HCT116 (cell line): ENCODE results near the gene NRBF2. TPM values are rescaled to one million over a fixed set of nuclear protein-coding genes. Genes with fewer than 3 reads are reported as not detected.

Experiments
- ATAC-seq: fragments of 200-7000 bp; cut with Tn5 transposase; 2 replicates; pipeline ENCODE4 v1.9.1; 2020; ENCODE audit warnings: mild to moderate bottlenecking, moderate library complexity
- BruUV-seq: library from RNA; stranded (reverse); fragments of 400-500 nt; replicated peaks from 2 replicates; lab custom pipeline; 2021; lab: Mats Ljungman, UMichigan
- CTCF ChIA-PET: fragments of 300-600 bp; sonication (Branson Sonifier 250); formaldehyde crosslinking; loops from one replicate; lab custom pipeline; 2021; ENCODE audit warnings: antibody characterized with exemption; lab: Charles Lee
- POLR2A ChIA-PET: fragments of 300-600, 350-600 bp; sonication (Branson Sonifier 250); formaldehyde crosslinking; loops from one replicate; lab custom pipeline; 2021; ENCODE audit warnings: antibody characterized with exemption; lab: Charles Lee
- RAD21 ChIA-PET, 2 experiments: fragments of 300-600 bp; sonication (Branson Sonifier 250); formaldehyde crosslinking; loops; one replicate each; lab custom pipeline; 2023; ENCODE audit warnings: low total read pairs in 2 of 2; ENCODE audit not compliant: uncharacterized antibody in 2 of 2, unreplicated experiment in 2 of 2, low non-redundant PET in 1 of 2; lab: Charles Lee
- DNase-seq: peaks from one replicate; pipeline ENCODE4 v3.0.0-alpha.2; 2010; ENCODE audit warnings: low read depth, low spot score
- H2AFZ ChIP-seq: fragments of 200-600 bp; shearing (Covaris generic), sonication (generic); 2 replicates; pipeline ENCODE4 v1.6.1; 2017; ENCODE audit warnings: low read depth, mixed run types, mixed read lengths, antibody characterized with exemption, low read length; ENCODE audit not compliant: poor library complexity, severe bottlenecking
- H3K27ac ChIP-seq: 2 replicates; pipeline ENCODE4 v1.5.1; 2012; ENCODE audit warnings: low read depth, low read length
- H3K27me3 ChIP-seq: fragments of 200-600 bp; sonication (generic); 2 replicates; pipeline ENCODE4 v1.6.1; 2016; ENCODE audit warnings: mixed run types, low read length, mixed read lengths; ENCODE audit not compliant: insufficient read depth
- H3K36me3 ChIP-seq, 2 experiments: fragments of 200-500 bp in 1 of 2; fragments of 200-600 bp in 1 of 2; sonication (Bioruptor generic) in 1 of 2; sonication (generic) in 1 of 2; 2 replicates each; pipeline versions ENCODE4 v1.5.1 to v1.6.1; 2014 to 2016; ENCODE audit warnings: low read length in 2 of 2, inconsistent platforms in 1 of 2, mixed read lengths in 1 of 2, mixed run types in 1 of 2; ENCODE audit not compliant: insufficient read depth in 2 of 2, control insufficient read depth in 1 of 2
- H3K4me1 ChIP-seq, 2 experiments: fragments of 200-600 bp in 1 of 2; sonication (generic) in 1 of 2; 2 replicates each; pipeline versions ENCODE4 v1.5.1 to v1.6.1; 2012 to 2017; ENCODE audit warnings: low read length in 2 of 2, inconsistent platforms in 1 of 2, mild to moderate bottlenecking in 1 of 2, mixed read lengths in 1 of 2, mixed run types in 1 of 2, moderate library complexity in 1 of 2; ENCODE audit not compliant: insufficient read depth in 2 of 2, control insufficient read depth in 1 of 2
- H3K4me2 ChIP-seq: fragments of 200-600 bp; sonication (generic); 2 replicates; pipeline ENCODE4 v1.6.1; 2017; ENCODE audit warnings: mixed run types, low read length, mixed read lengths
- H3K4me3 ChIP-seq, 2 experiments: fragments of 200-600 bp in 1 of 2; sonication (generic) in 1 of 2; replicated peaks in 1 of 2; 2 replicates each; pipeline ENCODE4 v1.5.1; 2011 to 2016; ENCODE audit warnings: low read length in 2 of 2, control low read depth in 1 of 2, low read depth in 1 of 2, mild to moderate bottlenecking in 1 of 2, mixed read lengths in 1 of 2, mixed run types in 1 of 2
- H3K79me2 ChIP-seq: fragments of 200-600 bp; sonication (generic); 2 replicates; pipeline ENCODE4 v1.6.1; 2017; ENCODE audit warnings: mild to moderate bottlenecking, mixed run types, low read length, moderate library complexity, mixed read lengths; ENCODE audit not compliant: insufficient read depth
- H3K9ac ChIP-seq: fragments of 200-600 bp; sonication (generic); 2 replicates; pipeline ENCODE4 v1.6.1; 2016; ENCODE audit warnings: low read length, mixed read lengths
- H3K9me2 ChIP-seq: fragments of 200-600 bp; sonication (generic), shearing (Covaris generic); 2 replicates; pipeline ENCODE4 v1.6.1; 2017; ENCODE audit warnings: mixed run types, mild to moderate bottlenecking, moderate library complexity; ENCODE audit not compliant: insufficient read depth
- H3K9me3 ChIP-seq, 2 experiments: fragments of 200-500 bp in 1 of 2; fragments of 200-600 bp in 1 of 2; sonication (Bioruptor generic) in 1 of 2; sonication (generic) in 1 of 2; 2 replicates each; pipeline ENCODE4 v1.6.1; 2014 to 2017; ENCODE audit warnings: low read length in 2 of 2, mixed read lengths in 2 of 2, inconsistent platforms in 1 of 2, low read depth in 1 of 2, mild to moderate bottlenecking in 1 of 2, mixed run types in 1 of 2, moderate library complexity in 1 of 2; ENCODE audit not compliant: control insufficient read depth in 1 of 2, insufficient read depth in 1 of 2
- H4K20me1 ChIP-seq: fragments of 200-600 bp; sonication (generic), shearing (Covaris generic); 2 replicates; pipeline ENCODE4 v1.6.1; 2017; ENCODE audit warnings: mixed run types, mild to moderate bottlenecking, moderate library complexity; ENCODE audit not compliant: insufficient read depth
- EZH2 ChIP-seq: fragments of 200-600 bp; sonication (generic); IDR thresholded peaks from 2 replicates; pipeline ENCODE4 v1.6.1; 2017; ENCODE audit warnings: antibody characterized with exemption, mixed run types
- TCF7L2 ChIP-seq: IDR thresholded peaks from 2 replicates; pipeline ENCODE4 v1.7.0; 2011; ENCODE audit warnings: borderline replicate concordance, inconsistent platforms; ENCODE audit not compliant: insufficient read depth, insufficient read length; ENCODE audit errors: extremely low read depth
- intact Hi-C: fragments of 100-400 bp; cut with micrococcal nuclease; formaldehyde crosslinking; loops from 2 replicates; pipeline ENCODE4 v1.10.0; 2022
- total RNA-seq: library from RNA; stranded (reverse); gene quantifications from one replicate; pipeline ENCODE4 v1.2.1, GENCODE V29; 2021; ENCODE audit not compliant: unreplicated experiment
- TF ChIP-seq, protein P1 (sequence below), 3 experiments: fragments of 200-600 bp in 1 of 3; sonication (generic) in 1 of 3; IDR thresholded peaks in 2 of 3; conservative IDR thresholded peaks in 1 of 3; 2 replicates each; pipeline ENCODE4 v1.5.1; 2012 to 2017; ENCODE audit warnings: low read depth in 2 of 3, low read length in 2 of 3, antibody characterized with exemption in 1 of 3, borderline replicate concordance in 1 of 3, control low read depth in 1 of 3, mild to moderate bottlenecking in 1 of 3, mixed read lengths in 1 of 3, mixed run types in 1 of 3, moderate library complexity in 1 of 3; ENCODE audit not compliant: insufficient read depth in 1 of 3

Gene NRBF2
- total RNA-seq, 1 experiment from 2014 or later: 20.2 TPM

DNA sequence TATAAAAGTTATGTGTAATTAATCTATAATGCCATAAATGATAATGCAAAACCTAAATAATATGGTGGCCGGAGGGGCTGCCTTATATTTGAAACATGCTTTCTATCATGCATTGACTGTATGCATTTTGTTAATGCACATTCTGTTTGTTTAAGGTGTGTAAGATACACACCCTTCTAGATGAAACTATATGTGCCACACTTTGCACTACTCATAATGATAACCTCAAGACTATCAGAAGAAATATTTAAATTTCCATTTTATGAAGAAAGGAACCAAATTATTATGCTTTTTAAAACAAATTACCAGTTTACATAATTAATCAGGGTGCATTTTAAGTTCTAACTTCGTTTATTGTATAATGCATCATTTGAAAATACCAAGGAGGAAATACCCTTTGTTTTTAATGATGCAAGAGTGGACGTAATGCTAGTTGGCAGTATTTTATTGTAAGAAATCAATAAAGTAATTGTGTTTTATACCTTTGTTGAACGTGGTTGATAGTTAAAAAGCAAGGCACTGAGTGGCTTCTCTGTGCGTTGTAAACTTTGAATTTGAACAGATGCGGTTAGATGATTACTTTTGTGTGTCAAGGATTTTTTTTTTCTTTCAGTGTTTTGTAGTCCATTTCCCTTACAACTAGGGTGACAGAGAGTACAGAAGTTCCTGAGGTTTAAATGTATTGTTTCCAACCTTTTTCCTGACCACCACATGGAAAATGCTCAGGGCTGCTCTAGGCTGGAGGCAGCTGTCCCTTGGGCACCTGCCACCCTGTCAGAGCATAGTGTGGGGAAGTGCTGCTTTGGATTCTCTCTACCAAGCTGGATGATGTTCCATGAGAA lies 21.6 kb downstream of the NRBF2 start:
- DNase-seq: no peak
- Histone ChIP-seq H3K4me3 (no peak overlapping the region), H3K79me2 (peaks cover 8% of the 10 kb centered on the region), H2AFZ (no peak overlapping the region), H3K27me3 (no peaks in the 10 kb centered on the region), H3K27ac (no peak overlapping the region)
- ChIA-PET RAD21 (no interaction called here), POLR2A (no interaction called here), CTCF (interaction anchor here (3.5 kb wide), 1 partner anchor 544 kb away, joined by 20 read pairs; no protein-coding TSS in a partner anchor)
- BruUV-seq: no TSS peak
- TF ChIP-seq, protein P1, sequence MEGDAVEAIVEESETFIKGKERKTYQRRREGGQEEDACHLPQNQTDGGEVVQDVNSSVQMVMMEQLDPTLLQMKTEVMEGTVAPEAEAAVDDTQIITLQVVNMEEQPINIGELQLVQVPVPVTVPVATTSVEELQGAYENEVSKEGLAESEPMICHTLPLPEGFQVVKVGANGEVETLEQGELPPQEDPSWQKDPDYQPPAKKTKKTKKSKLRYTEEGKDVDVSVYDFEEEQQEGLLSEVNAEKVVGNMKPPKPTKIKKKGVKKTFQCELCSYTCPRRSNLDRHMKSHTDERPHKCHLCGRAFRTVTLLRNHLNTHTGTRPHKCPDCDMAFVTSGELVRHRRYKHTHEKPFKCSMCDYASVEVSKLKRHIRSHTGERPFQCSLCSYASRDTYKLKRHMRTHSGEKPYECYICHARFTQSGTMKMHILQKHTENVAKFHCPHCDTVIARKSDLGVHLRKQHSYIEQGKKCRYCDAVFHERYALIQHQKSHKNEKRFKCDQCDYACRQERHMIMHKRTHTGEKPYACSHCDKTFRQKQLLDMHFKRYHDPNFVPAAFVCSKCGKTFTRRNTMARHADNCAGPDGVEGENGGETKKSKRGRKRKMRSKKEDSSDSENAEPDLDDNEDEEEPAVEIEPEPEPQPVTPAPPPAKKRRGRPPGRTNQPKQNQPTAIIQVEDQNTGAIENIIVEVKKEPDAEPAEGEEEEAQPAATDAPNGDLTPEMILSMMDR (IDR thresholded peaks at IDR 0.05 in 2 of 3, conservative IDR thresholded peaks at IDR 0.05 in 1 of 3; ENCODE audit: borderline replicate concordance in 1 of 3, insufficient read depth in 1 of 3, low read depth in 2 of 3, low read length in 2 of 3): no peak
- TF ChIP-seq EZH2 (no peak), TCF7L2 (no peak)
- TF ChIP-seq, all 23 proteins: peak for 0
- Histone ChIP-seq H3K36me3 (peaks cover 10 to 24% of the 10 kb centered on the region in 2 experiments; a peak in 3 of 4 replicates), H3K9me3 (no peaks in the 10 kb centered on the region), H3K4me1 (no peaks in the 10 kb centered on the region), H3K9ac (no peak overlapping the region), H4K20me1 (no peaks in the 10 kb centered on the region), H3K9me2 (no peaks in the 10 kb centered on the region), H3K4me2 (no peak overlapping the region)
- intact Hi-C loops: no loop called here
- no peak for ATAC-seq
